Raji (cell line): ENCODE measurements around the gene USP15.
A peak's percentile ranks its signal among the peaks of the same experiment; 100 is the strongest.

Experiments
- POLR2A ChIP-seq: IDR thresholded peaks from 2 replicates; pipeline ENCODE4 v1.6.1; 2011; ENCODE audit warnings: low read depth, low read length, control low read depth; ENCODE audit not compliant: insufficient read depth

USP15 gene

DNA sequence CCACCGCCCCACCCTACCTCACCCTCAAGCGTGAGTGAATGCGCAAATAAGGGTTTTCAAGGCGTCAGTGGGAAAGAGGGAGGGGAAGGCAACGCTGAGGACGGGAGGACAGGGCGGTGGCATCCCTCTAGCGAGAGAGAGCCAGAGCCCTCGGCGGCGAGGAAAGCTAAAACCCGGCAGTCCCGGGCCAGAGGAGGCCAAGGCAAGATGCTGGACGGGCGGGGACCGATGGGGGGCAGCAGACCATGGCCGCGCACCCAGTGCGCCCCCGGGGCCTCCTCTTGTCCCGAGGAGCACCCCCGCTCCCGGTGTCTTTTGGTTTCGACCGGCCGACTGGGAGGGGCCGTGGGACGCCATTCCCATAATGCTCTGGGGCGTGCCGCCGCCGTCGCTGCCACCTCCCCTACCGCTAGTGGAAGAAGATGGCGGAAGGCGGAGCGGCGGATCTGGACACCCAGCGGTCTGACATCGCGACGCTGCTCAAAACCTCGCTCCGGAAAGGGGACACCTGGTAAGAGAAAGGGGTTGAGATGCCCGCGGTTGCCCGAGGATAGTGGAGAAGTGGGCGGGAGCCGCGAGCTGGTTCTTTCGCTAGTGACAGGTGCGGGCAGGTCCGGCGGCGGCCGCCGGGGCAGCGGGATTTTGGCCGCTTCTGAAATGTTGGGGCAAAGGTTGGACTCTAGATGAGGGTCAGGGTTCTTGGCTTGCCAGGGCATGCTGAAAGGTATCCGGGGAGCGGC lies at the start of gene USP15:
Gene USP15 (plus strand): TSS at position 412 of the 740 bp plus-strand sequence. CDS start 11 bp downstream, at position 423.
- peak; percentile 94 for TF ChIP-seq POLR2A

DNA sequence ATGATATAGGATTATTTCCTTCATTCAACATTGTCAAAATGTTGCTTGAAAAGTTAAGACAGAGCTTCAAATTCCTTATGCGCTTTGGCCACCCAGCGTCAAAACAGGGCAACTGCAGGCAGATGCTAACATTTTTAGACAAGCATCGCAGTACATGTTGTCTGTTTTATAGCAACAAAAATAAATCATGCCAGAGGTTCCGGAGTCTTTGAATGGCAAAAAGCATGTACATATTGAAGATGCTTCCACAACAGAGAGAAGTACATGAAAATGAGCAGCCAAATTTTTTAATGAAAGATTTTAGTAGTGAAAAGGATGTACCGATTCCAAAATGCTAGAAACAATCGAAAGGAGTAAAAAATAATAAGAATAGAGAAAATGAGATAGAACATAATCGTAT lies 49.8 kb upstream of the USP15 start:
- no peak for TF ChIP-seq POLR2A

DNA sequence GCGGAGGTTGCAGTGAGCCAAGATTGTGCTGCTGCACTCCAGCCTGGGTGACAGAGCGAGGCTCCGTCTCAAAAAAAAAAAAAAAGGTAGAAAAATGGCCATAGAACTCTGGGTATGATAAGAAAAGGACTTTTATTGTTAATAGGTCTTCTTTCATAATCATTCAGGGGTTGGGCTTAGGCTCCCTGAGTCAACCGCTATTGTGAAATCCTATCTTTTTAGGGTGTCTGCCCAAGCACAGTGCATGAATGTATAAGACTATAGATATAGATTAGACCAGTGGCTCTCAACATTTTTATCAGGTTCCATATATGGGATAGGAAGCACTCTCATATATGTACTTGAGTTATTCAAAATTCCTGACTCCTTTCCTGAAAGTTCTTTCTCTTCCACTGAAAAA lies 48.7 kb upstream of the USP15 start:
- TF ChIP-seq POLR2A, result no peak

DNA sequence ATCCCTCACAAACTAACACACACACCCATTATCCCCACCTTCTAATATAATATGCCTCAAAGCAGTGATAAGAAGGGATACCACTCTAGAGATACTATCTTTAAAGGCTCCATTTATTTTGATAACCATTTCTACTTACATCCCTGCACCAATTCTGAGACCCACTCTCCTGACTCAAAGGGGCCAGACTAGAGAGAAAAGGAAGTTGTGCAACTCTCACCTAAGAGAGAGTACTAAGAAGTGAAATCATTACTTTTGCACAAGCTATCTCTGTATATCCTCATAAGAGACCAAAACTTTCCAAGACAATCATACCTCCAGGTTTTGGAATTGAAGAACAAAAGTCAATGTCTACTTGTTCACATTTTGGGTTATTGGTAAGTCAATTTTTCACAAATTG lies 45.4 kb upstream of the USP15 start:
- TF ChIP-seq POLR2A, result no peak

DNA sequence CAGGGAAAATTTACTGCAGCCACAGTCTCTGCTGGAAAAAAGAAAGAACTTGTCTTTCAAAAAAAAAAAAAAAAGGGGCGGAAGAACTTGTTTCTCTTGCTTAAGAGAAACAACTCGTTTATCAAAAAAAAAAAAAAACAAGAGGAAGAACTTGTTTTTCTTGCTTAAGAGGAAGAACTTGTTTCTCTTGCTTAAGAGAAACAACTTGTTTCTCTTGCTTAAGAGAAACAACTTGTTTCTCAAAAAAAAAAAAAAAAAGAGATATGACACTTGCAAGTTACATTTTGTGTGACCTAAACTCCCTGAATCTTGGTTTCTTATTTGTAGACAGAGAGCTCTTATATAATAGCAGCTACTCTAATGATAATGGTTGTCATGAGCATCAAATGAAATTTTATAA lies 44.7 kb upstream of the USP15 start:
- no peak for TF ChIP-seq POLR2A

DNA sequence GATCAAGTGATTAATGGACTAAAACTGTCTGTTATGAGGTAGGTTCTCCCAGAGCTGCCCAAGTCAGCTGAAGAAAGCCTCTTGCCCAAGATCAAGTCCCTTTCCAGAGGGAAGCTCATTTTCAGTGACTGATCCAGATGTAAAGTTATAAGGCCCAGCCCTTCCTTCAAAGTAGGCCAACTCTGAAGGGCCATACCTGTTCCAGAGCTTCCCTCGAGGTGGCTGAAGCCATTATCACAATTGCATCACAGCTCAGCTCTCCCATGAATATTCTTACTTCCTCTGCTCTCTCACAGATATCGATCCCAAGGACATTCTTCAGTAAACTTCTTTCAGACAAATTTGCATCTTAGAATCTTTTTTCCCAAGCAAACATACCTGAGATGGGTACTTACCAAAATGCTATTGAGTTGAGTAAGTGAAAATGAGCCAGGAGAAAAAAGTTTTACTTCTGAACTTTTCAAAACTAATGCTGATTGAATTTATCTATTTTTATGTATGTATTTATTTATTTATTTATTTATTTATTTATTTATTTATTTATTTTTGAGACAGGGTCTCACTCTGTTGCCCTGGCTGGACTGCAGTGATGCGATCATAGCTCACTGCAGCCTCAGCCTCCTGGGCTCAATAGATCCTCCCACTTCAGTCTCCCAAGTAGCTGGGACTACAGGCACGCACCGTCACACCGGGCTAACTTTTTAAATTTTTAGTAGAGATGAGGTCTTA lies 42.6 kb upstream of the USP15 start:
- no peak for TF ChIP-seq POLR2A

DNA sequence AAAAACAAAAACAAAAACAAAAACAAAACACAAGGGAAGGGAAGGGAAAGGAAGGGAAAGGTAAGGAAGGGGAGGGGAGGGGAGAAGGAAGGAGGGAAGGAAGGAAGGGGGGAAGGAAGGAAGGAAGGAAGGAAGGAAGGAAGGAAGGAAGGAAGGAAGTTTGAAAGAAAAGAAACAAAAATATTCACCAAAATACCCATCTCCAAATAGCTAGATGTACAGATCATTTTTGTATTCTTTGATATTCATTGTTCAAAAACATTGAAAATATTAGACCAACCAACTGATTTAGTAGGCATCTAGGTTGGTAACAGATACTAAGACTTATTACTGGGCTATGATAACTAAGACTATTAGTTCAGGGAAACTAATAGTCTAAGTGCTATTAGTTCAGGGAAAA lies 39.1 kb upstream of the USP15 start:
- TF ChIP-seq POLR2A, result no peak

DNA sequence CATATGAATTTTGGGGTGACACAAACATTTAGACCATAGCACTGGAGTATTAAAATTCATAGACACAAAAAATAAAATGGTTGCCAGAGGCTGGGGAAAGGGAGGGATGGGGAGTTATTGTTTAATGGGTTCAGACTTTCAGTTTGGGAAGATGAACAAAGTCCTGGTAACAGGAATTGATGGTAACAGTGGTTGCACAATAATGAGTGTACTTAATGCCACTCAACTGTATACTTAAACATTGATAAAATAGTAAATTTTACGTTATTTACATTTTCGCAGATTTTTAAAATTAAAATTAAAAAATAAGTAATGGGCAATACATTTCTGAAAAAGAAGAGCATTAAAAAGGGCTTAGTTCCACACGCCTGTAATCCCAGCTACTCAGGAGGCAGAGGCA lies 35.6 kb upstream of the USP15 start:
- TF ChIP-seq POLR2A, result no peak

DNA sequence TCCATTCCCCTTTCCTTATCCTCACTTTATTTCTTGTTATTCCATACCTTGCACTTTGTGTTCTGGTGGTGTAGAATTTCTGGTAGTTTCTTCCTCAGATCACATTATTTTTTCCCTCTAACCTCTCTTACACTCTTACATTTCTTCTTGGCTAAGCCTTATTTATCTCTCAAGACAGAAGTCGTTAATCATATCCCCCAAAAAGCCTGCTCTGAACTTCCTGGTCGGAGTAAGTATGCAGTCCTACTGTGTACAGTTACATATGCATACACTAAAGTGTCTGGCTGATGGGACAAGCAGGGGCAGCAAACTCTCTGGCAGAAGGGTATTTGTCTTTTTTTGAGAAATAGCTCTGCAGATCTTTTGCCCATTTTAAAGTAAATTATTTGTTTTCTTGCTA lies 33.1 kb upstream of the USP15 start:
- no peak for TF ChIP-seq POLR2A

DNA sequence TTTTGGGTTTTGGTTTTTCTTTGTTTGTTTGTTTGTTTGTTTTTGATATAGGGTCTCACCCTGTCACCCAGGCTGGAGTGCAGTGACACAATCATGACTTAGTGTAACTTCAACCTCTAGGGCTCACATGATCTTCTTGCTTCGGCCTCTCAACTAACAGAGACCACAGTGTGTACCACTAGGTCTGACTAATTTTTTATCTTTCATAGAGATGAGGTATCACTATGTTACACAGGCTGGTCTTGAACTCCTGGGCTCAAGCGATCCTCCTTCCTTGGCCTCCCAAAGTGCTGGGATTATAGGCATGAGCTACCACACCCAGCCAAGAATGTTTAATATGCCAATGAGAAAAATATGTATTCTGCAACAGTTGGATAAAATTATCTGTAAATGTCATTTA lies 29.6 kb upstream of the USP15 start:
- TF ChIP-seq POLR2A, result no peak

DNA sequence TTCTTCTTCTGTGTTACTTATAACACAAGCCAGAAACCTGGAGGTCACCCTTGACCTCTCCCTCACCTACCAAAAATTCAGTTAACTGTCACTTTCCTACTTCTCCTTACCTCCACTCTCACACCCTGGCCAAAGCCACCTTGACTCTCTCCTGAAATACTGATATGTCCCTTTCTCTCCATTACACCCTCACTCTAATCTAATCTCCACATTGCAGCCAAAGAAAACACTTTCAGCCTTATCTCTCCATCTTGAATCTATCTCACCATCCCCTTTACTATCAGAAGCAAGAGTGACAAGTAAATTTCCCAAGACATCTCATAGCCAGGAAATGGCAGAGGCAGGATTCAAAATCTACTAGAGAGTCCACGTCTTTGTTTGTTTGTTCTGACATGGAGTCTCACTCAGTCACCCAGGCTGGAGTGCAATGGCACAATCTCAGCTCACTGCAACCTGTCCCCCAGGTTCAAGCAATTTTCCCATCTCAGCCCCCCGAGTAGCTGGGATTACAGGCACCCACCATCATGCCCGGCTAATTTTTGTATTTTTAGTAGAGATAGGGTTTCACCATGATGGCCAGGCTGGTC lies 28.0 kb upstream of the USP15 start:
- TF ChIP-seq POLR2A, result no peak

DNA sequence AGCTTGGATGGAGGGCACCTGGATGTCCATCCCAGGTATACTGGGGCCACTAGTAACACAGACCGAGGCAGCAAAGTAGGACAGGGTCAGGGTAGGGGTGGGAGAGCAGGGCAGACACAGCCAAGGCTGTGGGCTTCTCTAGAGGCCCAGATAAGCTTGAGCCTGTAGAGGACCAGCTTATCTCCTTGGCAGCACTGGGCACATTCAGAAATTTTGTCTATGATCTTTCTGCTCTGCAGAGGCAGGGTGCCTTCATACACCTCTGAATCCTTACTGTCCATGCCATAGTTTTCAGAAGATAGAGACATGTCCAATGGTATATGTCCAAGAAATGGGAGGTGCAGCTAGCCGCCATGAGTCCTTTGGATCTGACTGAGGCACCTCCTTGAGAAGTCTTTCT lies 26.4 kb upstream of the USP15 start:
- TF ChIP-seq POLR2A, result no peak

DNA sequence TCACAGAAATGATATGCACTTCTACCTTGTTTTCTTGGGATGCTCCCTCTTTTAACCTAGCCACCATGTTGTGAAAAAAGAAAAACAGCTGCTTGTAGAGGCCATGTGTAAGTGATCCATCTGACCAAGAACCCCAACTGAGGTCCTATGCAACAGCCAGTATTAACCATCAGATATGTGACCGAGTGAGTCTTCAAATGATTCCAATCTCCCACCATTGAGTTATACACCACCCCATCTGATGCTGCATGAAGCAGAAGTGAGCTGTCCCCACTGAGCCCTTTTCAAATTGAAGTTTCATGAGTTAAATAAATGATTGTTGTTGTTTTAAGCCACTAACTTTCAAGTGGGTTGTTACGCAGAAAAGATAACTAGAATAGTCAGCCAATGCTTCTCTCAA lies 20.6 kb upstream of the USP15 start:
- no peak for TF ChIP-seq POLR2A

DNA sequence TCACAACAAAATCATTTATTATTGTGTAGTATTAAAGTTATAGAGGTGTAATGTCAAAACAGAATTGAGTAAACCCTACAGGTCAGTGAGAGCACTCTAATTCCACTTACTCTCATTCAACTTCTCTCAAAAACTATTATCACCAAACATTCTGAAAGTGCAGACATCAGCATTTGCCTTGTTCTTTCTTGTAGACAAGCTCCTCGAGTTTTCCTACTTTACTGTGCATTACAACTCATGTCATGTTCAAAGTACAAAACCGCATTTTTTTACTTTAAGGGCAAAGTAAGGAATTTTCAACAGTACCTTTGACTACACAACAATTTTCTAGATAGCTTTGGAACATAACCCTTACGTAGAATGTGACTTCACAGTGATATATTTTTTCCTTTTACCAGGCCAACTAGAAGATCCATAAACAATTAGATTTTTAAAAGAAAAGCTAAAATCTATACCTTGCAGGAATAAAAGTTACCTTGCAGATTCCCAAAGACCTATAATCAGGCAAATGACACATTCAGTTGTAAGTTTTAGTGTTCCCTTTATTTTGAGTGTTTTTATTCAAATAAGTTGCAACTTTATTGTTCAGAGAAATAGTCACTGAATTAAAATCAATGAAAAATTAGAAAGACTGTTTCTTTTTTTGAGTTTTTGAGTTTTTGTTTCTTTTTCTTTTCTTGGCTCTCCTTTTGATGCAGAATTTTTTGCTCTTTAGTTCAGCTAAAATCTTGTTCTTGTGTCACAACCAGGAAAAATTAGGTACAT lies 12.7 kb upstream of the USP15 start:
- TF ChIP-seq POLR2A, result no peak

DNA sequence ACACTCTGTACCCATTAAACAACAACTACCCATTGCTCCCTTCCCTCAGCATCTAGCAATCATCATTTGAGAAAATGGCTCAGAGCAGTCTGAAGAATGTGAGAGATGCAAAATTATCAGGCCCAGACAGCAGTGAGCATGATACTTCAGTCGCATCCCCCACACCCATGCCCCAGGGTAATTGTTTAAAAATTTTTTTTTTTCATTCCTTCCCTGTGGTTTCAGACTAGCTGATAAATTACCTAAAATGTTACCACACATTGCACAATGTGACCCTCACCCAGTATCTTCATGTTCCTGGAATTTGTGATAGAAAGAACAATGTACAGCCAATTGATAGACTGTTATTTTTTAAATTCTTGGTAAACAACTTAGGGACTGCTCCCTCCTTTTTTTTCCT lies 11.3 kb upstream of the USP15 start:
- TF ChIP-seq POLR2A, result no peak
